B cell (primary cell): ENCODE measurements around the gene PLPPR1. TPM values are rescaled to one million over a fixed set of nuclear protein-coding genes. Genes with fewer than 3 reads are reported as not detected.

Source experiments
- ATAC-seq: fragments of 200-7000 bp; cut with Tn5 transposase; one replicate; pipeline ENCODE4 v1.10.0; 2021; ENCODE audit warnings: low read depth, mild to moderate bottlenecking, moderate number of reproducible peaks, moderate library complexity
- CTCF ChIA-PET: fragments of 350-600 bp; sonication (Branson Sonifier 250); formaldehyde crosslinking; loops from one replicate; lab custom pipeline; 2021; ENCODE audit warnings: antibody characterized with exemption, inconsistent platforms; lab: Charles Lee
- POLR2A ChIA-PET: fragments of 350-600 bp; sonication (Branson Sonifier 250); formaldehyde crosslinking; loops from one replicate; lab custom pipeline; 2021; ENCODE audit warnings: antibody characterized with exemption; lab: Charles Lee
- DNase-seq: peaks from one replicate; pipeline ENCODE4 v3.0.0; 2013
- H2AFZ ChIP-seq: 2 replicates; pipeline ENCODE4 v1.6.1; 2012; ENCODE audit warnings: mild to moderate bottlenecking, low read depth, low read length; ENCODE audit not compliant: insufficient read depth, poor library complexity, severe bottlenecking
- H3K27ac ChIP-seq, 2 donors: 1 replicate in 1 of 2; 2 replicates in 1 of 2; pipeline ENCODE4 v1.5.1; 2012 to 2013; ENCODE audit warnings: low read length in 2 of 2, mild to moderate bottlenecking in 2 of 2, moderate library complexity in 1 of 2
- H3K27me3 ChIP-seq, 4 experiments: fragments of 200-600 bp in 1 of 4; sonication (generic) in 1 of 4; replicated peaks in 1 of 4; 1 replicate in 2 of 4; 2 replicates in 2 of 4; pipeline versions ENCODE4 v1.6.1 to v1.7.0; 2013 to 2016; ENCODE audit warnings: low read length in 3 of 4, mild to moderate bottlenecking in 2 of 4, mixed read lengths in 1 of 4, moderate library complexity in 1 of 4; ENCODE audit not compliant: insufficient read depth in 4 of 4, control insufficient read depth in 3 of 4; ENCODE audit errors: control extremely low read depth in 1 of 4
- H3K36me3 ChIP-seq, 2 experiments: replicated peaks in 1 of 2; 1 replicate in 1 of 2; 2 replicates in 1 of 2; pipeline versions ENCODE4 v1.6.1 to v1.7.1; 2013; ENCODE audit warnings: low read length in 1 of 2; ENCODE audit not compliant: insufficient read depth in 2 of 2, control insufficient read depth in 1 of 2; ENCODE audit errors: control extremely low read depth in 1 of 2, extremely low read depth in 1 of 2
- H3K4me1 ChIP-seq, 2 donors: fragments of 200-600 bp in 1 of 2; sonication (generic) in 1 of 2; 1 replicate in 1 of 2; 2 replicates in 1 of 2; pipeline versions ENCODE4 v1.5.1 to v1.6.1; 2013 to 2017; ENCODE audit warnings: low read length in 2 of 2; ENCODE audit not compliant: control insufficient read depth in 2 of 2, insufficient read depth in 2 of 2
- H3K4me2 ChIP-seq: replicated peaks from 2 replicates; pipeline ENCODE3; 2012; ENCODE audit warnings: mild to moderate bottlenecking, low read depth, low read length; ENCODE audit not compliant: poor library complexity, severe bottlenecking
- H3K4me3 ChIP-seq, 5 experiments: fragments of 200-600 bp in 1 of 5; sonication (generic) in 1 of 5; 1 replicate in 3 of 5; 2 replicates in 2 of 5; pipeline versions ENCODE4 v1.5.1 to v1.7.0; 2011 to 2016; ENCODE audit warnings: low read length in 4 of 5, mild to moderate bottlenecking in 4 of 5, low read depth in 2 of 5, control low read depth in 1 of 5, moderate library complexity in 1 of 5; ENCODE audit not compliant: insufficient read depth in 1 of 5; ENCODE audit errors: control extremely low read depth in 1 of 5, extremely low read depth in 1 of 5
- H3K79me2 ChIP-seq: fragments of 200-600 bp; sonication (generic); one replicate; pipeline ENCODE4 v1.6.0; 2016; ENCODE audit warnings: low read length; ENCODE audit not compliant: control insufficient read depth, insufficient read depth
- H3K9ac ChIP-seq: fragments of 200-600 bp; sonication (generic); 2 replicates; pipeline ENCODE4 v1.6.1; 2017; ENCODE audit warnings: mild to moderate bottlenecking, low read length, moderate library complexity
- H3K9me3 ChIP-seq, 3 donors: one replicate each; pipeline versions ENCODE4 v1.6.1 to v1.7.1; 2013; ENCODE audit warnings: low read length in 2 of 3; ENCODE audit not compliant: control insufficient read depth in 2 of 3, insufficient read depth in 1 of 3; ENCODE audit errors: control extremely low read depth in 1 of 3
- H4K20me1 ChIP-seq: 2 replicates; pipeline ENCODE4 v1.6.0; 2012; ENCODE audit warnings: mild to moderate bottlenecking, low read length; ENCODE audit not compliant: insufficient read depth, control insufficient read depth, poor library complexity, severe bottlenecking
- H3K27ac Mint-ChIP-seq: one replicate; pipeline ENCODE4 v1.8.0; 2021; ENCODE audit warnings: mixed read lengths
- H3K27me3 Mint-ChIP-seq: one replicate; pipeline ENCODE4 v1.8.0; 2021; ENCODE audit warnings: mixed read lengths
- H3K4me1 Mint-ChIP-seq: one replicate; pipeline ENCODE4 v1.8.0; 2021; ENCODE audit warnings: mixed read lengths
- H3K4me3 Mint-ChIP-seq: one replicate; pipeline ENCODE4 v1.8.0; 2021; ENCODE audit warnings: mixed read lengths
- H3K9me3 Mint-ChIP-seq: one replicate; pipeline ENCODE4 v1.8.0; 2022; ENCODE audit warnings: mixed read lengths; ENCODE audit not compliant: insufficient read depth
- EZH2 ChIP-seq: IDR thresholded peaks from 2 replicates; pipeline ENCODE4 v1.6.1; 2012; ENCODE audit warnings: borderline replicate concordance, low read depth, mild to moderate bottlenecking, moderate library complexity, low read length; ENCODE audit not compliant: insufficient read depth, poor library complexity, severe bottlenecking
- WGBS: methylation state at CpG from one replicate; pipeline ENCODE4 v1.1.5; 2013; ENCODE audit warnings: missing lambda C conversion rate; ENCODE audit not compliant: insufficient coverage; 5-methylcytosine and 5-hydroxymethylcytosine counted together
- intact Hi-C: fragments of 100-400 bp; cut with micrococcal nuclease; formaldehyde crosslinking; loops from one replicate; pipeline ENCODE4 v1.10.0; 2022
- polyA plus RNA-seq: library from polyadenylated mRNA; depleted of rRNA; stranded (reverse); fragments of >200 nt; gene quantifications from 2 replicates; pipeline ENCODE4 v1.2.3, GENCODE V29; 2012
- total RNA-seq, 2 donors: library from RNA; stranded (reverse); fragments of 120-200 nt in 1 of 2; gene quantifications; 1 replicate in 1 of 2; 2 replicates in 1 of 2; pipeline versions ENCODE4 v1.2.3 to v1.2.4, GENCODE V29; 2013 to 2022
- TF ChIP-seq, protein P1 (sequence below): fragments of 200-600 bp; IDR thresholded peaks from one replicate; pipeline ENCODE4 v1.8.0; 2022; ENCODE audit warnings: antibody characterized with exemption, mild to moderate bottlenecking

Gene PLPPR1
- total and polyA plus RNA-seq, 2 donors (not counting 1 experiment from before 2014, with no cell fraction given), result not detected

DNA sequence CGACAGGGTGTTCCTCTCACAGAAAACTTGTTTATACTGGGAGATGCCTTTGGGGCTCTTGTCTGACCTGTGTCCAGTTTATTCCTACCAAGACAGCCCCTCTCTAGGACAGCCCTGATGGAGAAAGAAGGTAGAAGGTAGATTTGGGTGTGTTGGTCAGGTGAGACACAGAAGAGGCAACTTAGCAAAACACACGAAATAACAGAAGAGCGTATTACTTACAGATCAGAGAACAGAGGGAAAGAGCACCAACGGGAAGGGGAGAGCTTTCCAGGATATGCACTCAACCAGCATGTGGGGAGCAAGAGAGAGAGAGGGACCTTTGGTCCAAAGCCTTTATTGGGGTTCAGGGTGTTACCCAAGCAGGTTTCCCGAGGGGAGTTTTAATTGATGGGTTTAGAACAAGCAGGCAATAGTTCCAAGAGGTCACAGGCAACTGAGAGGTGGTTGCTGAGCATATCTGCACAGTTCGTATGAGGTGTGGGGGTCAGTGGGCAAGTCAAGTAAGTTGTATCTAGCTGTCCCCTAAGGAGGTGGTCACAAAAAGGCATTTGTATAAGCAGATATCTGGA is 324.5 kb downstream of the PLPPR1 start:
- ChIA-PET CTCF (interaction anchor here (0.7 kb wide), 1 partner anchor 920 kb away, joined by 3 read pairs; no protein-coding TSS in a partner anchor), POLR2A (no interaction called here)
- TF ChIP-seq EZH2, result no peak
- TF ChIP-seq, protein P1, sequence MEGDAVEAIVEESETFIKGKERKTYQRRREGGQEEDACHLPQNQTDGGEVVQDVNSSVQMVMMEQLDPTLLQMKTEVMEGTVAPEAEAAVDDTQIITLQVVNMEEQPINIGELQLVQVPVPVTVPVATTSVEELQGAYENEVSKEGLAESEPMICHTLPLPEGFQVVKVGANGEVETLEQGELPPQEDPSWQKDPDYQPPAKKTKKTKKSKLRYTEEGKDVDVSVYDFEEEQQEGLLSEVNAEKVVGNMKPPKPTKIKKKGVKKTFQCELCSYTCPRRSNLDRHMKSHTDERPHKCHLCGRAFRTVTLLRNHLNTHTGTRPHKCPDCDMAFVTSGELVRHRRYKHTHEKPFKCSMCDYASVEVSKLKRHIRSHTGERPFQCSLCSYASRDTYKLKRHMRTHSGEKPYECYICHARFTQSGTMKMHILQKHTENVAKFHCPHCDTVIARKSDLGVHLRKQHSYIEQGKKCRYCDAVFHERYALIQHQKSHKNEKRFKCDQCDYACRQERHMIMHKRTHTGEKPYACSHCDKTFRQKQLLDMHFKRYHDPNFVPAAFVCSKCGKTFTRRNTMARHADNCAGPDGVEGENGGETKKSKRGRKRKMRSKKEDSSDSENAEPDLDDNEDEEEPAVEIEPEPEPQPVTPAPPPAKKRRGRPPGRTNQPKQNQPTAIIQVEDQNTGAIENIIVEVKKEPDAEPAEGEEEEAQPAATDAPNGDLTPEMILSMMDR, result no peak
- Histone ChIP-seq H3K27me3 (peaks cover 0 to 4% (median 0%) of the 10 kb centered on the region in 4 experiments), H3K27ac (no peak overlapping the region), H3K9ac (no peak overlapping the region), H3K9me3 (no peaks in the 10 kb centered on the region), H3K4me3 (no peak overlapping the region), H4K20me1 (no peaks in the 10 kb centered on the region), H3K79me2 (no peaks in the 10 kb centered on the region), H3K4me1 (no peaks in the 10 kb centered on the region), H2AFZ (no peak overlapping the region), H3K36me3 (no peaks in the 10 kb centered on the region), H3K4me2 (no peak overlapping the region)
- no peak overlapping the region for H3K4me3 Mint-ChIP-seq
- H3K4me1 Mint-ChIP-seq, result no peaks in the 10 kb centered on the region
- ATAC-seq (no peak), DNase-seq (no peak)
- H3K9me3 Mint-ChIP-seq, result peaks cover 5% of the 10 kb centered on the region
- 93% methylated on average over 5 of the region's 6 CpGs for WGBS
- no peak overlapping the region for H3K27ac Mint-ChIP-seq
- H3K27me3 Mint-ChIP-seq, result peaks cover 19% of the 10 kb centered on the region
- intact Hi-C loops, result no loop called here

DNA sequence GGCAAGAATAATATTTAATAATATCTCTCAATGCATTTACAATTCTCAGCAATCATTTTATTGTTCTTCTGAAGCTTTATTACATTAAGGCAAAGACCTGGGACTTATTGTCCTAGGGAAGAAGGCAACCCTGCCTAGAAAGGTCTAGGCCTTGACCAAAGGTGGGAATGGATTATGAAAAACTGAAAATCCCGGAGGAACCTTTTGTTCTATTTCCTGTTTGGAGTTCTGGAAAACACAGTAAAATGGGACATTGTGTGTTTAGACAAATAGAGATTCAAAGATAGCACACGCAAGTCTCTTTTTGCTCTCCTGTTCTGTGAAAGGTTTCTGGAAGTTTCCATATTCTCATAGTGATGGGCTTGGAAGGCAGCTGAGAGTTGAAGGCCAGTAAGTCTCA is 325.2 kb downstream of the PLPPR1 start:
- H4K20me1 ChIP-seq, result no peaks in the 10 kb centered on the region
- H3K4me2 ChIP-seq, result no peak overlapping the region
- Mint-ChIP-seq H3K27me3 (peaks cover 14% of the 10 kb centered on the region), H3K4me3 (no peak overlapping the region), H3K4me1 (no peaks in the 10 kb centered on the region), H3K27ac (no peak overlapping the region), H3K9me3 (peaks cover 5% of the 10 kb centered on the region)
- POLR2A ChIA-PET, result no interaction called here
- intact Hi-C loops, result no loop called here
- H3K79me2 ChIP-seq, result no peaks in the 10 kb centered on the region
- no peak for TF ChIP-seq EZH2
- TF ChIP-seq, protein P1, result no peak
- H3K36me3 ChIP-seq, result no peaks in the 10 kb centered on the region
- peaks cover 0 to 2% (median 0%) of the 10 kb centered on the region in 3 donors for H3K9me3 ChIP-seq
- CTCF ChIA-PET, result no interaction called here
- H3K27ac ChIP-seq, result no peak overlapping the region
- no peaks in the 10 kb centered on the region for H3K4me1 ChIP-seq
- H2AFZ ChIP-seq, result no peak overlapping the region
- DNase-seq (no peak), ATAC-seq (no peak)
- H3K27me3 ChIP-seq, result peaks cover 0 to 4% (median 0%) of the 10 kb centered on the region in 4 experiments
- 84% methylated on average over 2 of the region's 2 CpGs for WGBS
- no peak overlapping the region for H3K4me3 ChIP-seq
- no peak overlapping the region for H3K9ac ChIP-seq
